Measurements from ENCODE around the gene WNK2. TPM values are rescaled to one million over a fixed set of nuclear protein-coding genes. Genes with fewer than 3 reads are reported as not detected.

Gene WNK2
- total RNA-seq, 1 experiment from 2014 or later: 69.4 TPM

- H3K4ac ChIP-seq (ENCODE audit: low read depth, low read length): no peak overlapping the region
- no peaks in the 10 kb centered on the region for H3K27me3 ChIP-seq (ENCODE audit: insufficient read depth, low read length)
- no peak overlapping the region for H2AFZ ChIP-seq (ENCODE audit: low read length)
- no CpG with 5 or more reads among the region's 3 CpGs for WGBS (ENCODE audit: extremely low coverage, insufficient read length, low lambda C conversion rate)
- H4K5ac ChIP-seq (ENCODE audit: insufficient read length, low read depth, low read length): no peak overlapping the region
- H3K4me1 ChIP-seq (ENCODE audit: insufficient read depth, low read length): no peaks in the 10 kb centered on the region; the same call in 1 of the 2 replicates
- H3K18ac ChIP-seq (ENCODE audit: insufficient read length, low read depth, low read length): no peak overlapping the region
- no peak overlapping the region for H3K56ac ChIP-seq (ENCODE audit: insufficient read length, low read depth, low read length)
- no peak overlapping the region for H2BK20ac ChIP-seq (ENCODE audit: low read depth, low read length, poor library complexity, severe bottlenecking)
- no peak overlapping the region for H2BK12ac ChIP-seq (ENCODE audit: insufficient read length, low read depth, low read length)
- H3T11ph ChIP-seq (ENCODE audit: low read length): no peak overlapping the region
- no peak overlapping the region for H3K4me2 ChIP-seq (ENCODE audit: insufficient read depth, insufficient read length, low read length)
- H3K4me1 Mint-ChIP-seq: peaks cover 10 to 26% of the 10 kb centered on the region in 2 experiments
- no peak overlapping the region for H4K8ac ChIP-seq (replicated peaks; ENCODE audit: insufficient read length, low read depth, low read length)
- H3K23ac ChIP-seq (ENCODE audit: insufficient read length, low read depth, low read length): no peak overlapping the region
- no peaks in the 10 kb centered on the region for H3K79me1 ChIP-seq (ENCODE audit: insufficient read depth, low read depth, low read length, poor library complexity, severe bottlenecking)
- no peaks in the 10 kb centered on the region for H3K79me2 ChIP-seq (ENCODE audit: insufficient read depth, low read length)
- no peak overlapping the region for H3K27ac ChIP-seq (ENCODE audit: insufficient read length, low read depth, low read length)
- H3K9ac ChIP-seq (ENCODE audit: extremely low read depth, insufficient read length, low read length): no peak overlapping the region
- H3K4me3 Mint-ChIP-seq: no peak overlapping the region
- peaks cover 5% of the 10 kb centered on the region for H3K27me3 Mint-ChIP-seq (ENCODE audit: low read depth)
- no peak overlapping the region for H2AK5ac ChIP-seq (ENCODE audit: insufficient read length, low read length)
- H3K14ac ChIP-seq (ENCODE audit: insufficient read depth, low read length): no peak overlapping the region
- H3K23me2 ChIP-seq (ENCODE audit: insufficient read length, low read depth, low read length, poor library complexity, severe bottlenecking): no peaks in the 10 kb centered on the region
- peaks cover 10% of the 10 kb centered on the region for H3K9me3 ChIP-seq (ENCODE audit: control insufficient read depth, low read depth, low read length)
- H2BK15ac ChIP-seq (ENCODE audit: low read depth, low read length): no peak overlapping the region
- H2BK120ac ChIP-seq (ENCODE audit: low read depth, low read length, poor library complexity, severe bottlenecking): no peak overlapping the region
- peaks cover 40 to 73% (median 46%) of the 10 kb centered on the region in 3 experiments for H3K36me3 Mint-ChIP-seq (ENCODE audit: insufficient read depth in 1 of 3, low read depth in 3 of 3)
- H4K20me1 ChIP-seq (ENCODE audit: control insufficient read depth, insufficient read depth, insufficient read length): no peaks in the 10 kb centered on the region
- no peak for DNase-seq
- no peak for TF ChIP-seq CTCF (conservative IDR thresholded peaks at IDR 0.05)
- H3K9me3 Mint-ChIP-seq: peaks cover 54 to 56% of the 10 kb centered on the region in 2 experiments
- H2BK5ac ChIP-seq (ENCODE audit: insufficient read length, low read length): no peak overlapping the region
- H3K27ac Mint-ChIP-seq: no peak overlapping the region
- H4K91ac ChIP-seq (ENCODE audit: insufficient read length, low read depth, low read length): no peak overlapping the region
Measured at GRCh38 chr9:93361995-93362394, 178.1 kb downstream of the WNK2 start.

Data from H9 (cell line).